AG10803 (cell line): Measurements from ENCODE around the gene KY.

Experiments used
- DNase-seq: peaks from one replicate; pipeline ENCODE4 v3.0.0; 2010; ENCODE audit warnings: low read depth
- H3K4me3 ChIP-seq: 2 replicates; pipeline ENCODE4 v1.5.1; 2011; ENCODE audit warnings: mild to moderate bottlenecking, low read length, control low read depth
- CTCF ChIP-seq: conservative IDR thresholded peaks from 2 replicates; pipeline ENCODE4 v1.5.1; 2011; ENCODE audit warnings: mild to moderate bottlenecking, low read length, control low read depth, inconsistent platforms

The KY gene

GRCh38 chr3:134682196-134682880, 31.5 kb upstream of the KY start:
- DNase-seq, result peak; percentile 46
- H3K4me3 ChIP-seq, result no peak overlapping the region
- no peak for TF ChIP-seq CTCF

- DNase-seq, result peak; percentile 54
- H3K4me3 ChIP-seq, result no peak overlapping the region
Observed at GRCh38 chr3:134681522-134681900, 30.7 kb upstream of the KY start.

DNA sequence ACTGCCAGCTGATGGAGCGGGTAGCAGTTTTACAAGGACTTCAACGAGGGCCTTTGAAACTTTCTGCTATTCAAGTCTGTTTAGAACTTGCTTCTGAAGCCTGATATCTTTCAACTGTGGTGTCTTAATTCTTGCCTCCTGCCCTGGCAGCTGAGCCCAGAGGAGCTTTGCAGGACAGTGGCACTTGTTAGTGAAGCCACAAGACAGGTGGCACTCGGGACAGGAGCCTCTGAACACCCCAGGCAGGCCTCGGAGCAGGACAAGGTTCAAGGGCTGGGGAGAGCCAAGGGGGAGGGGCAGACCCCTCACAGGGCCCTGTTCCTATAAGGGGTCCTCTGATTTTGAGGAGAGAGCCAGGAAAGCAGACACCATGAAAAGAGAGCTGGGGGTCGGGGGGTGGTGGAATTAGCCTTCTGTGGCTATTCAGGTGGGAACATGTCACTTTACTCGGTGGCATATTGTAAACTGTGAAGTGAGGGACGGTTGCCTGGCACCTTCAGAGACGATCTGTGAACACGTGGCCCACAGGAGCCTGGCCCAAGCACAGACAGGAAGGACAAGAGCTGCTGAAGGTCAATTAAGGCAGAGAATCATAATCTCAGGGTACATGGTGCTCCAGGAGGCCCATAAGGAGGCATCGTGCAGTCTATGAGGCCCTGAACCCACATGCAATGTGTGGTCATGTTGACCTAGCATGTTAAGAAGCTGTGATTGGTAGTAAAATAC, 30.1 kb upstream of the KY start:
- no peak for TF ChIP-seq CTCF
- no peak overlapping the region for H3K4me3 ChIP-seq
- no peak for DNase-seq

More at GRCh38 chr3:134681522-134681900, 30.7 kb upstream of the KY start:
- no peak for TF ChIP-seq CTCF

GRCh38 chr3:134677987-134678308, 27.1 kb upstream of the KY start:
- TF ChIP-seq CTCF, result no peak
- no peak overlapping the region for H3K4me3 ChIP-seq
- no peak for DNase-seq

DNA sequence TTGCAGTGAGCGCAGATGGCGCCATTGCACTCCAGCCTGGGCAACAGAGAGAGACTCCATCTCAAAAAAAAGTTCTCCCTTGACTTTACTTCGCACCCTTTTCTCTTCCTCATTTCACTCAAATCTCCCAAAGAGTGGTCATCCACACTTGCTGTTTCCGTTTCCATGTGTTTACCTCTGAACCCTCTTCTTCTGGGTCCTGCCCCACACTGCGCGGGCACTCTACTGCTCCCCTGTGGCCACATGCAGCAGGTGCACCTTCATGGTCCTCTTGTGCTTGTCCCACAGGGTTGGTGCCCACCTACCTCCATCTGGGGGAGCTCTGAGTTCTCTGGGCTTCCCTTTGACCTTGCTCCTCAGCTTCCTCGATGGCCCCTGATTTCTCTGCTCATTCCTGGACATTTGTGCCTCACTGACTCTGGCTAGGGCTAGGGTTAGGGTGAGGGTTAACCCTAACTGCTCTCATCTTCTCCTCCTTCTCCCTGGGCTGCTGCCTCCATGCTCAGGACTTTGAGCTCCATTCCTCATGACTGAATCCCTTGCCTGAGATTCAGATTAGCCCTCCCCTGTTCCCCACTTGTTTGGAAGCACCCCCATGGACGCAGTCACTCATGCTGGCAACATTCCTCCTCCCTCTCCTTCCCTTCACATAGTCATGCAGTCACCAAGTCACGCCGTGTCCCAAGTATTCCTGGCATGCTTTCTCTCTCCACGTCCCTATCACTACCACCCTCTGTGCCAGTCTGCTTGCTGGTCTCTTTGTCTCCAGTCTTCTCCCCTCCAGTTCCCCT, 26.6 kb upstream of the KY start:
- no peak overlapping the region for H3K4me3 ChIP-seq
- DNase-seq, result no peak
- peak; percentile 45 for TF ChIP-seq CTCF

DNA sequence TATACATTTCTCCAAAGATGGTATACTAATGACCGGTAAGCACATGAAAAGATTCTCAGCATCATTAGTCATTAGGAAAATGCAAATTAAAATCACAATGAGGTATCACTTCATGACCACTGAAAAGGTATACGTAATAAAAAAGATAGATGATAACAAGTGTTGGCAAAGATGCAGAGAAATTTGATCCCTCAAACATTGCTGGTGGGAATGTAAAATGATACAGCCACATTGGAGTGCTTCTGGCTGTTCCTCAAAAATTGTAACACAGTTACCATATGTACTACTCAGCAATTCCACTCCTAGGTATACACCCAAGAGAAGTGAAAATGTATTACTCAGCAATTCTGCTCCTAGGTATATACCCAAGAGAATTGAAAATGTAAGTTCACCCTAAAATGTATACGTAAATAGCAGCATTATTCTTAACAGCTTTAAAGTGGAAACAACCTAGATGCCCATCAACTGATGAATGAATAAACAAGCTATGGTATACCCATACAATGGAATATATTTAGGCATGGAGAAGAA, 25.0 kb upstream of the KY start:
- H3K4me3 ChIP-seq, result no peak overlapping the region
- no peak for TF ChIP-seq CTCF
- no peak for DNase-seq
